HUES48 (cell line): ENCODE data around the gene SLC25A44.

Source experiments
- H3K27ac ChIP-seq: one replicate; pipeline ENCODE4 v1.7.0; 2013; ENCODE audit warnings: low read depth, low read length, inconsistent platforms
- H3K27me3 ChIP-seq: 2 replicates; pipeline ENCODE4 v1.6.1; 2013; ENCODE audit warnings: mild to moderate bottlenecking, low read length; ENCODE audit not compliant: control insufficient read depth, insufficient read depth
- H3K36me3 ChIP-seq: 2 replicates; pipeline ENCODE4 v1.6.1; 2013; ENCODE audit warnings: low read length; ENCODE audit not compliant: control insufficient read depth, insufficient read depth
- H3K4me1 ChIP-seq: 2 replicates; pipeline ENCODE4 v1.6.1; 2013; ENCODE audit warnings: mild to moderate bottlenecking, low read length; ENCODE audit not compliant: control insufficient read depth, insufficient read depth
- H3K4me3 ChIP-seq: 2 replicates; pipeline ENCODE4 v1.5.1; 2013; ENCODE audit warnings: mild to moderate bottlenecking, low read depth, low read length
- H3K9ac ChIP-seq: 2 replicates; pipeline ENCODE4 v1.6.1; 2013; ENCODE audit warnings: mild to moderate bottlenecking, low read depth, low read length, moderate library complexity
- H3K9me3 ChIP-seq: 2 replicates; pipeline ENCODE4 v1.6.1; 2013; ENCODE audit warnings: low read length; ENCODE audit not compliant: control insufficient read depth, insufficient read depth

SLC25A44 gene

DNA sequence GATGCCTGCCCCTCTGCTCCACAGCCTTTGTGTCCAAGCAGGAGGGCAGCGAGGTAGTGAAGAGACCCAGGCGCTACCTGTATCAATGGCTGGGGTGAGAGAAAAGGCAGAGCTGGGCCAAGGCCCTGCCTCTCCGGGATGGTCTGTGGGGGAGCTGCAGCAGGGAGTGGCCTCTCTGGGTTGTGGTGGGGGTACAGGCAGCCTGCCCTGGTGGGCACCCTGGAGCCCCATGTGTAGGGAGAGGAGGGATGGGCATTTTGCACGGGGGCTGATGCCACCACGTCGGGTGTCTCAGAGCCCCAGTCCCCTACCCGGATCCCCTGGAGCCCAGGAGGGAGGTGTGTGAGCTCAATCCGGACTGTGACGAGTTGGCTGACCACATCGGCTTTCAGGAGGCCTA, 48.8 kb downstream of the SLC25A44 start:
- H3K9me3 ChIP-seq: no peaks in the 10 kb centered on the region
- H3K9ac ChIP-seq: no peak overlapping the region
- peaks cover 14% of the 10 kb centered on the region for H3K4me1 ChIP-seq
- H3K36me3 ChIP-seq: peaks cover 23% of the 10 kb centered on the region
- no peak overlapping the region for H3K4me3 ChIP-seq
- H3K27ac ChIP-seq: no peak overlapping the region
- H3K27me3 ChIP-seq: peaks cover 8% of the 10 kb centered on the region

GRCh38 chr1:156244126-156244525, 50.2 kb downstream of the SLC25A44 start:
- no peaks in the 10 kb centered on the region for H3K9me3 ChIP-seq
- no peak overlapping the region for H3K9ac ChIP-seq
- no peak overlapping the region for H3K27ac ChIP-seq
- peaks cover 8% of the 10 kb centered on the region for H3K27me3 ChIP-seq
- peaks cover 15% of the 10 kb centered on the region for H3K4me1 ChIP-seq
- peaks cover 12% of the 10 kb centered on the region for H3K36me3 ChIP-seq
- H3K4me3 ChIP-seq: no peak overlapping the region

- Histone ChIP-seq H3K4me1 (peaks cover 15% of the 10 kb centered on the region), H3K9me3 (no peaks in the 10 kb centered on the region), H3K27me3 (peaks cover 8% of the 10 kb centered on the region), H3K27ac (no peak overlapping the region), H3K36me3 (peaks cover 12% of the 10 kb centered on the region), H3K4me3 (no peak overlapping the region), H3K9ac (no peak overlapping the region)
These were observed 50.8 kb downstream of the SLC25A44 start for GRCh38 chr1:156244712-156245111.

GRCh38 chr1:156245451-156246232, 51.7 kb downstream of the SLC25A44 start:
- H3K4me3 ChIP-seq: peak overlapping the region; percentile 48

DNA sequence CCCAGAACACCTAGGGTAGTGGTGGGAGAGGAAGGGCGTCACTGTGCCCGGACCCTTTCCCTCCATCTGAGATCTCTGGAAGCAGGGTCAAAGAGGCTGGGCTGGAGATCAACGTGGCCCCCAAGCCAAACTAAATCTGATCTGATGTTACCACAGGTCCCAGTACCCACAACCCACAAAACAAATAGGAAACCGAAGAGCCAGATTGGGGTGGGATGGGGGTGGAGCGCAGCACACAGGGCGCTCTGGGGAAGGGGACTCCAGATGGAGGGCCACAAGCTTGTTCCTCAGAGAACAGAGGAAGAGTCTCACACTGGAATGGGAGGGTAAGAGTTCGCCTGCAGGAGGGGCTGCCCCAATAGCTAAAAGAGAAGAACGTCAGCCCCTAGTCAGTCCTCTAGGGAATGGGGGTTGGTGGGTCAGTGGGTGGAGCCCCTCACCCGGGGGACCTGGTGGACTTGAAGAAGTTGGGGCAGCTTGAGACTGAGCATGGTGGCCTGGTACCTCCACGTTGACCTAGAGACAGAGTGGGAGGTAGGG, 52.4 kb downstream of the SLC25A44 start:
- Histone ChIP-seq H3K27ac (no peak overlapping the region), H3K4me3 (peak overlapping the region; percentile 48), H3K4me1 (peaks cover 15% of the 10 kb centered on the region)

More at GRCh38 chr1:156245451-156246232, 51.7 kb downstream of the SLC25A44 start:
- peaks cover 8% of the 10 kb centered on the region for H3K27me3 ChIP-seq
- H3K4me1 ChIP-seq: peaks cover 15% of the 10 kb centered on the region
- peaks cover 18% of the 10 kb centered on the region for H3K36me3 ChIP-seq
- no peaks in the 10 kb centered on the region for H3K9me3 ChIP-seq
- H3K9ac ChIP-seq: peak overlapping the region; percentile 43; the same call in 1 of the 2 replicates
- H3K27ac ChIP-seq: no peak overlapping the region

DNA sequence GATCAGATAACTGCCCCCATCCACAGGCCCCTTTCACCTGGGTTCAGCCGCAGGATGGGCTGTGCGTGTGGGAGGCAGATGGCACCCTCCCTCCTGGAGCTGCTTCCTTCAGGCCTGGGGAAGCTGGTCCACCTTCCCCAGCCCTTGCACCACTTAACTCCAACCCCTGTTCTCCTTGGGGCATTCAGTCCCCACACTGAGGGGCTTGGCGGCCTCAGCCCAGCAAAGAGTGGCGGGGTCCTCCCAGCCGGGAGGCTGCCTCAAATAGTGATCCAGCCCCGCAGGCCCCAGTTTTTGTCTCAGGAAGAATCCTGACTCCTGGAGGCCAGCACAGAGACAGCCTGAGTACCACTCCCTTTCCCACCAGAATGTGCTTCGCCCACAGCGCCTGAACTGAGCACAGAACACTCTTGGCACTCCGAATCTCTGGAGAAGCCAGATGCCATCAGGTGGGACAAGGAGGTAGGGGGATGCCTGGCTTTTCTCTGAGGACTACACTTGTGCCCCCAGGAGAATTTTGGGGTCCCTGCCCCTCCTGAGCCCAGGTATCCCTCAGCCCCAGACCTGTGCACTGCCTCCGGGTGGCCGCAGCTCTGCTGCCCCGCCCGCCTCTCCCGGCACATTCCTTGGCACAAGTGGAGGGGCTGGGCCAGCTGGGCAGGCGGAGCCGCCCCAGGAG, 53.0 kb downstream of the SLC25A44 start:
- Histone ChIP-seq H3K9ac (no peak overlapping the region), H3K4me3 (no peak overlapping the region), H3K9me3 (no peaks in the 10 kb centered on the region), H3K27me3 (peaks cover 8% of the 10 kb centered on the region), H3K4me1 (peaks cover 15% of the 10 kb centered on the region), H3K36me3 (peaks cover 31% of the 10 kb centered on the region), H3K27ac (no peak overlapping the region)

More for the DNA sequence above, 52.4 kb downstream of the SLC25A44 start:
- Histone ChIP-seq H3K9ac (0 out of 2 replicates have a peak overlapping the region, but pooled peaks have one; percentile 43), H3K9me3 (no peaks in the 10 kb centered on the region), H3K36me3 (peaks cover 25% of the 10 kb centered on the region), H3K27me3 (peaks cover 8% of the 10 kb centered on the region)

DNA sequence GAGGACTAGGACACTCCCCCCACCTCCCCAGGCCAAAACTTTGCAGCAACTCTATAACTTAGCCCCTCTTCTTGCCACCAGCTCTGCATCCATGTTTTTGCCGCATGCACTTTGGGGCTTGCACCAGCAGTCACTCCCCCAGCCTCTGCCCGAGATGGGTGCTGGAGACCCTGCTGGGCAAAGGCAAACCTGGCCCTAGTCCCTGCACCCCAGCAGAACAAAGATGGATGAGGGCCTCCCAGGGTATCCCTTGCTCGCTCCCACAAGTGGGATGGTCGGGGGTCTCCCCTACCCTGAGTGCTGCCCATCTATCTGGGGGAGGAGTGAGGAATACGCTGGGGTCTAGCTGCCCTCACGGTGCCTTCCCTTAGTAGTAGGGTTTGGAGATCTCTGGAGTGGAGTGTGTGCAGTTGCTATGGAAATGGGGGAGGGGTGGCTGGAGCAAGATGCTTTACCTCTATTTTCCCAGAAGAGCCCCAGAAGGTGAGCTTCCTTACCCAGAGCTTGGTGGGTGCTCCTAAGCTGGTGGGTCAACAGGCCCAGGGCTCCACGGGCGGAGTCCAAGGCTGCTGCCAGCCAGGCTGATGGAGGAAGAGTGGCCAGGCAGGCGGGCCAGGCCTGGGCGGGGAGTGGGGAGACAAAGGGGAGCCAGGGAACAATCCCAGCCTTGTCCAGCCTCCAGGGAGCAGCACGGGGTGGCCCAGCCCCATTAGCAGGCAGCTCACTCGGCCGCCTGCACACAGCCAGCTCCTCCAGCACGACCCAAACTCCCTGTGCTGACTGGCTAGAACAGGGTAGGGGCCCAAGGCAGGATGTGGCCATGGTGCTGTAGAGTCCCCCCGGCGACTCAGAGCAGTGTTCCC, 53.8 kb downstream of the SLC25A44 start, which contains the start of gene PAQR6:
Gene PAQR6, minus strand, starts transcription at position 597 of the 863 bp plus-strand sequence. CDS start 1,325 bp downstream, outside the sequence.
- H3K4me3 ChIP-seq: no peak within 1 kb of the TSS
- peak within 1 kb of the TSS; percentile 54 for H3K27ac ChIP-seq
- H3K9ac ChIP-seq: no peak within 1 kb of the TSS
- peaks cover 15% of the 10 kb centered on the region for H3K4me1 ChIP-seq
- peaks cover 38% of the 10 kb centered on the region for H3K36me3 ChIP-seq
- no peaks in the 10 kb centered on the region for H3K9me3 ChIP-seq
- peaks cover 8% of the 10 kb centered on the region for H3K27me3 ChIP-seq

DNA sequence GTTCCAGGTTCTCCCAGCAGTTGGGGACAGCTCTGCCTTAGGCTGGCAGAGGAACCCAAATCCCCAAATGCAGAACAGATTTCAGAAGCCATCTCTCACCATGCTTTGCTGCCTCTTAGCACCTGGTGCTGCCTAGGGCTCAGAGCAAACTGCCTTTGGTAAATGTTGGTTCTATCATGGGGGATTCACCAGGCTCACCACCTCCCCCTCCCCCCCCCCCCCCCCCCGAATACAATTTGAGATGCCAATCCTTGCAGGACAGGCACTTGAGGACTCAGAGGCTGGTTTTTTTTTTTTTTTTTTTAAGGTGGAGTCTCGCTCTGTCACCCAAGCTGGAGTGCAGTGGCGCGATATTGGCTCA, 54.4 kb downstream of the SLC25A44 start:
- H3K27me3 ChIP-seq: peaks cover 8% of the 10 kb centered on the region
- no peak overlapping the region for H3K9ac ChIP-seq
- no peak overlapping the region for H3K4me3 ChIP-seq
- no peaks in the 10 kb centered on the region for H3K9me3 ChIP-seq
- peaks cover 15% of the 10 kb centered on the region for H3K4me1 ChIP-seq
- peak overlapping the region; percentile 54 for H3K27ac ChIP-seq
- peaks cover 44% of the 10 kb centered on the region for H3K36me3 ChIP-seq

DNA sequence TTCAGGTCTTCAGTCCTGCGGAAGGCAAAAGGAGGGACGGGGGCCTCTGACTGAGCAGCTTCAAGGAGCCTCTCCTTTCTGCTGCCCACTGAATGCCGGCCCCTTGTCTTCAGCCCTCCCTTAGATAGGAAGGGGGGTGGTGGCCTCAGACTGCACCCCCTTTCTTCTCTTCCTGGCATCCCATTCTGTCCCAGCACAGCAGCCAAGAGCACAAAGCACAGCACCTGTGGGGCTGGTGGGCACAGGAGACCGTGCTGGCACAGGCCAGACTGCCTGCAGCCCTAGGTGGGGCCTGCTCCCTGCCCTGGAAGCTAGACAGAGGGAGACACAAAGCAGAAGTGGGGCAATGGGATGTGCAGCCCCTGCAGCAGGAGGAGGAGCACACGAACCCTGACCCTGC, 55.7 kb downstream of the SLC25A44 start:
- peaks cover 15% of the 10 kb centered on the region for H3K4me1 ChIP-seq
- no peak overlapping the region for H3K4me3 ChIP-seq
- peaks cover 8% of the 10 kb centered on the region for H3K27me3 ChIP-seq
- H3K9me3 ChIP-seq: no peaks in the 10 kb centered on the region
- H3K36me3 ChIP-seq: peaks cover 56% of the 10 kb centered on the region
- no peak overlapping the region for H3K9ac ChIP-seq
- H3K27ac ChIP-seq: no peak overlapping the region

GRCh38 chr1:156251527-156251926, 57.6 kb downstream of the SLC25A44 start:
- 0 out of 2 replicates have a peak, but pooled peaks cover 4% of the 10 kb centered on the region for H3K4me1 ChIP-seq
- no peak overlapping the region for H3K27ac ChIP-seq
- no peak overlapping the region for H3K4me3 ChIP-seq
- peaks cover 66% of the 10 kb centered on the region for H3K36me3 ChIP-seq
- no peaks in the 10 kb centered on the region for H3K9me3 ChIP-seq
- no peak overlapping the region for H3K9ac ChIP-seq
- H3K27me3 ChIP-seq: no peaks in the 10 kb centered on the region
